Brain microvascular endothelial cell (primary cell): ENCODE results near the gene MDFIC2.

Experiments used
- DNase-seq: peaks from one replicate; pipeline ENCODE4 v3.0.0-alpha.2; 2020
- H3K27ac ChIP-seq: fragments of 250-450 bp; sonication (Bioruptor Pico); 2 replicates; pipeline ENCODE4 v1.5.1; 2020; ENCODE audit warnings: mild to moderate bottlenecking, moderate library complexity
- H3K27me3 ChIP-seq: fragments of 250-450 bp; sonication (Bioruptor Pico); replicated peaks from 2 replicates; pipeline ENCODE4 v1.5.1; 2020; ENCODE audit warnings: mild to moderate bottlenecking
- H3K36me3 ChIP-seq: fragments of 250-450 bp; sonication (Bioruptor Pico); replicated peaks from 2 replicates; pipeline ENCODE4 v1.5.1; 2020; ENCODE audit warnings: mild to moderate bottlenecking
- H3K4me3 ChIP-seq: 2 replicates; pipeline ENCODE4 v1.5.1; 2011; ENCODE audit warnings: low read depth, mild to moderate bottlenecking, control low read depth, low read length, moderate library complexity
- CTCF ChIP-seq: IDR thresholded peaks from 2 replicates; pipeline ENCODE4 v1.5.1; 2011; ENCODE audit warnings: low read depth, mild to moderate bottlenecking, moderate library complexity, low read length, control low read depth, inconsistent platforms; ENCODE audit errors: missing control alignments
- in situ Hi-C: cut with HindIII; loops from 2 replicates; pipeline ENCODE4 v1.10.0; 2017; ENCODE audit warnings: low sequenced_read_pairs, low pct_ligation_motif_present

MDFIC2 gene

DNA sequence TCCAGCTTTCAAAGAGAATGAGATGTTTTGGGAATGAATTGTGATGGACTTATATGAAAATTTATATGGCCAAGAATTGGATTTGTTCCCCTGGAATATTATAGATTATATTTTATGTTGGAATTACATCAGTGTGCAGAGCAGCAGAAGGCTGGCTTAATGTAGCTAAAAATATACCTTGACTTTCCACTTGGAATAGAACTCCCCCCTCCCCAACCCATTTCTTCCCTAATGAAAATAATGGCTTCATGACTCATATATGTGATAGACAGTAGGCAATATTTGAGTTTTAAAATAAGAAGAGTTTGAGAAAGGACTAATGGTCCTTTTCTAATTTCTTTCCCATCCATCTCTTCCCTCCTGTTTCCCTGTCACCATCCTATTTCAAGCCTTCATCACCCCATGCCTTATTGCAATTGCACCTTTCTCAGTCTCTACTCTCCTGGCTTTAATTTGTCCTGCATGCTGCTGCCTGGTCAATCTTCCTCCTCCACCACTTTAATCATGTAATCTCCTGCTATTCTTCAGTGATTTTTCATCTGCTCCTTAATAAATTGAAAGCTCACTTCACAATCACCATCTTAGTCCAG is 122.5 kb downstream of the MDFIC2 start:
- TF ChIP-seq CTCF = no peak

GRCh38 chr3:70186221-70186620 is 126.2 kb downstream of the MDFIC2 start:
- no peak overlapping the region for H3K27ac ChIP-seq
- DNase-seq = no peak
- no peak for TF ChIP-seq CTCF
- H3K4me3 ChIP-seq = no peak overlapping the region
- in situ Hi-C loops = no loop called here
- no peaks in the 10 kb centered on the region for H3K36me3 ChIP-seq
- no peaks in the 10 kb centered on the region for H3K27me3 ChIP-seq

More for the DNA sequence above, 122.5 kb downstream of the MDFIC2 start:
- Histone ChIP-seq H3K36me3 (no peaks in the 10 kb centered on the region), H3K27me3 (no peaks in the 10 kb centered on the region), H3K4me3 (no peak overlapping the region), H3K27ac (no peak overlapping the region)
- in situ Hi-C loops = no loop called here
- DNase-seq = no peak

GRCh38 chr3:70185661-70186060 is 126.8 kb downstream of the MDFIC2 start:
- Histone ChIP-seq H3K4me3 (no peak overlapping the region), H3K36me3 (no peaks in the 10 kb centered on the region), H3K27ac (no peak overlapping the region), H3K27me3 (no peaks in the 10 kb centered on the region)
- in situ Hi-C loops = no loop called here
- no peak for DNase-seq
- no peak for TF ChIP-seq CTCF

GRCh38 chr3:70183781-70184504 is 128.5 kb downstream of the MDFIC2 start:
- no peak for DNase-seq
- H3K4me3 ChIP-seq = no peak overlapping the region
- H3K27ac ChIP-seq = no peak overlapping the region
- TF ChIP-seq CTCF = no peak
- in situ Hi-C loops = no loop called here
- no peaks in the 10 kb centered on the region for H3K36me3 ChIP-seq
- H3K27me3 ChIP-seq = no peaks in the 10 kb centered on the region

GRCh38 chr3:70182166-70182565 is 130.3 kb downstream of the MDFIC2 start:
- no peak for TF ChIP-seq CTCF
- H3K27me3 ChIP-seq = no peaks in the 10 kb centered on the region
- in situ Hi-C loops = no loop called here
- no peak for DNase-seq
- H3K27ac ChIP-seq = no peak overlapping the region
- H3K4me3 ChIP-seq = no peak overlapping the region
- no peaks in the 10 kb centered on the region for H3K36me3 ChIP-seq
